B cell (primary cell): Measurements from ENCODE around the gene ZIC4. TPM values are rescaled to one million over a fixed set of nuclear protein-coding genes. Genes with fewer than 3 reads are reported as not detected.

Source experiments
- ATAC-seq: fragments of 200-7000 bp; cut with Tn5 transposase; one replicate; pipeline ENCODE4 v1.10.0; 2021; ENCODE audit warnings: low read depth, mild to moderate bottlenecking, moderate number of reproducible peaks, moderate library complexity
- CTCF ChIA-PET: fragments of 350-600 bp; sonication (Branson Sonifier 250); formaldehyde crosslinking; loops from one replicate; lab custom pipeline; 2021; ENCODE audit warnings: antibody characterized with exemption, inconsistent platforms; lab: Charles Lee
- POLR2A ChIA-PET: fragments of 350-600 bp; sonication (Branson Sonifier 250); formaldehyde crosslinking; loops from one replicate; lab custom pipeline; 2021; ENCODE audit warnings: antibody characterized with exemption; lab: Charles Lee
- DNase-seq: peaks from one replicate; pipeline ENCODE4 v3.0.0; 2013
- H2AFZ ChIP-seq: 2 replicates; pipeline ENCODE4 v1.6.1; 2012; ENCODE audit warnings: mild to moderate bottlenecking, low read depth, low read length; ENCODE audit not compliant: insufficient read depth, poor library complexity, severe bottlenecking
- H3K27ac ChIP-seq, 2 donors: 1 replicate in 1 of 2; 2 replicates in 1 of 2; pipeline ENCODE4 v1.5.1; 2012 to 2013; ENCODE audit warnings: low read length in 2 of 2, mild to moderate bottlenecking in 2 of 2, moderate library complexity in 1 of 2
- H3K27me3 ChIP-seq, 4 experiments: fragments of 200-600 bp in 1 of 4; sonication (generic) in 1 of 4; replicated peaks in 1 of 4; 1 replicate in 2 of 4; 2 replicates in 2 of 4; pipeline versions ENCODE4 v1.6.1 to v1.7.0; 2013 to 2016; ENCODE audit warnings: low read length in 3 of 4, mild to moderate bottlenecking in 2 of 4, mixed read lengths in 1 of 4, moderate library complexity in 1 of 4; ENCODE audit not compliant: insufficient read depth in 4 of 4, control insufficient read depth in 3 of 4; ENCODE audit errors: control extremely low read depth in 1 of 4
- H3K36me3 ChIP-seq, 2 experiments: replicated peaks in 1 of 2; 1 replicate in 1 of 2; 2 replicates in 1 of 2; pipeline versions ENCODE4 v1.6.1 to v1.7.1; 2013; ENCODE audit warnings: low read length in 1 of 2; ENCODE audit not compliant: insufficient read depth in 2 of 2, control insufficient read depth in 1 of 2; ENCODE audit errors: control extremely low read depth in 1 of 2, extremely low read depth in 1 of 2
- H3K4me1 ChIP-seq, 2 donors: fragments of 200-600 bp in 1 of 2; sonication (generic) in 1 of 2; 1 replicate in 1 of 2; 2 replicates in 1 of 2; pipeline versions ENCODE4 v1.5.1 to v1.6.1; 2013 to 2017; ENCODE audit warnings: low read length in 2 of 2; ENCODE audit not compliant: control insufficient read depth in 2 of 2, insufficient read depth in 2 of 2
- H3K4me2 ChIP-seq: replicated peaks from 2 replicates; pipeline ENCODE3; 2012; ENCODE audit warnings: mild to moderate bottlenecking, low read depth, low read length; ENCODE audit not compliant: poor library complexity, severe bottlenecking
- H3K4me3 ChIP-seq, 5 experiments: fragments of 200-600 bp in 1 of 5; sonication (generic) in 1 of 5; 1 replicate in 3 of 5; 2 replicates in 2 of 5; pipeline versions ENCODE4 v1.5.1 to v1.7.0; 2011 to 2016; ENCODE audit warnings: low read length in 4 of 5, mild to moderate bottlenecking in 4 of 5, low read depth in 2 of 5, control low read depth in 1 of 5, moderate library complexity in 1 of 5; ENCODE audit not compliant: insufficient read depth in 1 of 5; ENCODE audit errors: control extremely low read depth in 1 of 5, extremely low read depth in 1 of 5
- H3K79me2 ChIP-seq: fragments of 200-600 bp; sonication (generic); one replicate; pipeline ENCODE4 v1.6.0; 2016; ENCODE audit warnings: low read length; ENCODE audit not compliant: control insufficient read depth, insufficient read depth
- H3K9ac ChIP-seq: fragments of 200-600 bp; sonication (generic); 2 replicates; pipeline ENCODE4 v1.6.1; 2017; ENCODE audit warnings: mild to moderate bottlenecking, low read length, moderate library complexity
- H3K9me3 ChIP-seq, 3 donors: one replicate each; pipeline versions ENCODE4 v1.6.1 to v1.7.1; 2013; ENCODE audit warnings: low read length in 2 of 3; ENCODE audit not compliant: control insufficient read depth in 2 of 3, insufficient read depth in 1 of 3; ENCODE audit errors: control extremely low read depth in 1 of 3
- H4K20me1 ChIP-seq: 2 replicates; pipeline ENCODE4 v1.6.0; 2012; ENCODE audit warnings: mild to moderate bottlenecking, low read length; ENCODE audit not compliant: insufficient read depth, control insufficient read depth, poor library complexity, severe bottlenecking
- H3K27ac Mint-ChIP-seq: one replicate; pipeline ENCODE4 v1.8.0; 2021; ENCODE audit warnings: mixed read lengths
- H3K27me3 Mint-ChIP-seq: one replicate; pipeline ENCODE4 v1.8.0; 2021; ENCODE audit warnings: mixed read lengths
- H3K4me1 Mint-ChIP-seq: one replicate; pipeline ENCODE4 v1.8.0; 2021; ENCODE audit warnings: mixed read lengths
- H3K4me3 Mint-ChIP-seq: one replicate; pipeline ENCODE4 v1.8.0; 2021; ENCODE audit warnings: mixed read lengths
- H3K9me3 Mint-ChIP-seq: one replicate; pipeline ENCODE4 v1.8.0; 2022; ENCODE audit warnings: mixed read lengths; ENCODE audit not compliant: insufficient read depth
- CTCF ChIP-seq: fragments of 200-600 bp; IDR thresholded peaks from one replicate; pipeline ENCODE4 v1.8.0; 2022; ENCODE audit warnings: antibody characterized with exemption, mild to moderate bottlenecking
- EZH2 ChIP-seq: IDR thresholded peaks from 2 replicates; pipeline ENCODE4 v1.6.1; 2012; ENCODE audit warnings: borderline replicate concordance, low read depth, mild to moderate bottlenecking, moderate library complexity, low read length; ENCODE audit not compliant: insufficient read depth, poor library complexity, severe bottlenecking
- WGBS: methylation state at CpG from one replicate; pipeline ENCODE4 v1.1.5; 2013; ENCODE audit warnings: missing lambda C conversion rate; ENCODE audit not compliant: insufficient coverage; 5-methylcytosine and 5-hydroxymethylcytosine counted together
- intact Hi-C: fragments of 100-400 bp; cut with micrococcal nuclease; formaldehyde crosslinking; loops from one replicate; pipeline ENCODE4 v1.10.0; 2022
- polyA plus RNA-seq: library from polyadenylated mRNA; depleted of rRNA; stranded (reverse); fragments of >200 nt; gene quantifications from 2 replicates; pipeline ENCODE4 v1.2.3, GENCODE V29; 2012
- total RNA-seq, 2 donors: library from RNA; stranded (reverse); fragments of 120-200 nt in 1 of 2; gene quantifications; 1 replicate in 1 of 2; 2 replicates in 1 of 2; pipeline versions ENCODE4 v1.2.3 to v1.2.4, GENCODE V29; 2013 to 2022

Gene ZIC4
- total and polyA plus RNA-seq, 2 donors (not counting 1 experiment from before 2014, with no cell fraction given), result not detected

- H3K79me2 ChIP-seq, result no peaks in the 10 kb centered on the region
- H3K4me3 ChIP-seq, result no peak overlapping the region
- Mint-ChIP-seq H3K4me3 (no peak overlapping the region), H3K27me3 (peaks cover 69% of the 10 kb centered on the region), H3K9me3 (no peaks in the 10 kb centered on the region), H3K4me1 (peaks cover 2% of the 10 kb centered on the region), H3K27ac (no peak overlapping the region)
- peaks cover 0 to 67% (median 53%) of the 10 kb centered on the region in 4 experiments for H3K27me3 ChIP-seq
- H4K20me1 ChIP-seq, result no peaks in the 10 kb centered on the region
- no peak for TF ChIP-seq EZH2
- TF ChIP-seq CTCF, result no peak
- H2AFZ ChIP-seq, result no peak overlapping the region
- DNase-seq (no peak), ATAC-seq (no peak)
- H3K9ac ChIP-seq, result no peak overlapping the region
- peaks cover 0 to 39% (median 3%) of the 10 kb centered on the region in 3 donors for H3K9me3 ChIP-seq
- no peaks in the 10 kb centered on the region for H3K36me3 ChIP-seq
- intact Hi-C loops, result no loop called here
- no peak overlapping the region for H3K27ac ChIP-seq
- ChIA-PET CTCF (no interaction called here), POLR2A (no interaction called here)
- no peak overlapping the region for H3K4me2 ChIP-seq
- 14% methylated on average over 4 of the region's 11 CpGs for WGBS
- peaks cover 0 to 3% of the 10 kb centered on the region in 2 donors for H3K4me1 ChIP-seq
Observed at GRCh38 chr3:147404000-147404799, 2.1 kb downstream of the ZIC4 start.

DNA sequence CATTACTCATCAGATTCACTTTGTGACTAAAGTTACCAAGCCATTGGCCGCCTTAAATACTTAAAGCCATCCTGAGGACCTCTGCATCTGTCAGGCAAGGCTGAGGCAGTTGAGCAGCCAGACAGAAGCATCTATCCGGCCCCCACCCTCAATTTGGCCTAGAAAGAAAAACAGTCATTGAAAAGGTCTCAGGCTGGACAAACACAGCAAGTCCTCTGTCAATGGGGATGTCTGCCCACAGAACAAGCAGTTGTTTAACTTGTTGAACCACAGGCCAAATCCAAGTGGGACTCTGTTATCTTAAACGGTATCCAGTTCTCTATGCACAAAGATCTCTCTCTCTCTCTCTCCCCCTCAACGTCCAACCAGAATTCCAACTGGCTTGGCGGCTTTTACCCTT is 2.8 kb downstream of the ZIC4 start:
- DNase-seq, result no peak
- Mint-ChIP-seq H3K4me1 (peaks cover 2% of the 10 kb centered on the region), H3K27ac (no peak overlapping the region), H3K27me3 (peaks cover 68% of the 10 kb centered on the region), H3K9me3 (no peaks in the 10 kb centered on the region), H3K4me3 (no peak overlapping the region)
- no peak for ATAC-seq
- H2AFZ ChIP-seq, result no peak overlapping the region
- H3K36me3 ChIP-seq, result no peaks in the 10 kb centered on the region
- CTCF ChIA-PET, result no interaction called here
- H4K20me1 ChIP-seq, result no peaks in the 10 kb centered on the region
- peaks cover 1 to 34% (median 3%) of the 10 kb centered on the region in 3 donors for H3K9me3 ChIP-seq
- H3K27ac ChIP-seq, result no peak overlapping the region
- H3K4me2 ChIP-seq, result no peak overlapping the region
- WGBS, result 69% methylated on average over 2 of the region's 5 CpGs
- peaks cover 0 to 67% (median 52%) of the 10 kb centered on the region in 4 experiments for H3K27me3 ChIP-seq
- no peak overlapping the region for H3K9ac ChIP-seq
- H3K79me2 ChIP-seq, result no peaks in the 10 kb centered on the region
- POLR2A ChIA-PET, result no interaction called here
- H3K4me1 ChIP-seq, result peaks cover 0 to under 1% of the 10 kb centered on the region in 2 donors
- intact Hi-C loops, result no loop called here
- no peak overlapping the region for H3K4me3 ChIP-seq
- TF ChIP-seq CTCF, result no peak
- no peak for TF ChIP-seq EZH2
